Measurements from ENCODE around the gene GRM2.

DNA sequence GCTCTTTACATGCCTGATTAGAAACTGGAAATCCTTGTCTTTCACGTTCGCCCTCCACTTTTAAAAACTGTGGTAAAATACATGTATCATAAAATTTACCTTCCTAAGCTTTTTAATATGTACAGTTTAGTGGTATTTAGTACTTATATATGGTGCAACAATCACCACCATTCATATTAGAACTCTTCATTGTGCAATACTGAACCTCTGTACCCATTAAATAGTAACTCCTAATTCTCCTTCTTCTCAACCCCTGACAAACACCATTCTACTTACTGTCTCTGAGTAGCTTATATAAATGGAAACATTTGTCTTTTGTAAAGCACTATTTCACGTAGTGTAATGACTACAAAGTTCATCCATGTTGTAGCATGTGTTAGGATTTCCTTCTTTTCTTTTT lies 28.2 kb downstream of the GRM2 start:
- TF ChIP-seq POLR2AphosphoS5 (IDR thresholded peaks at IDR 0.05; ENCODE audit: low read depth, low read length) (no peak), TAF1 (IDR thresholded peaks at IDR 0.05; ENCODE audit: borderline replicate concordance, insufficient read depth, low read length) (no peak)
- TF ChIP-seq, protein P1, sequence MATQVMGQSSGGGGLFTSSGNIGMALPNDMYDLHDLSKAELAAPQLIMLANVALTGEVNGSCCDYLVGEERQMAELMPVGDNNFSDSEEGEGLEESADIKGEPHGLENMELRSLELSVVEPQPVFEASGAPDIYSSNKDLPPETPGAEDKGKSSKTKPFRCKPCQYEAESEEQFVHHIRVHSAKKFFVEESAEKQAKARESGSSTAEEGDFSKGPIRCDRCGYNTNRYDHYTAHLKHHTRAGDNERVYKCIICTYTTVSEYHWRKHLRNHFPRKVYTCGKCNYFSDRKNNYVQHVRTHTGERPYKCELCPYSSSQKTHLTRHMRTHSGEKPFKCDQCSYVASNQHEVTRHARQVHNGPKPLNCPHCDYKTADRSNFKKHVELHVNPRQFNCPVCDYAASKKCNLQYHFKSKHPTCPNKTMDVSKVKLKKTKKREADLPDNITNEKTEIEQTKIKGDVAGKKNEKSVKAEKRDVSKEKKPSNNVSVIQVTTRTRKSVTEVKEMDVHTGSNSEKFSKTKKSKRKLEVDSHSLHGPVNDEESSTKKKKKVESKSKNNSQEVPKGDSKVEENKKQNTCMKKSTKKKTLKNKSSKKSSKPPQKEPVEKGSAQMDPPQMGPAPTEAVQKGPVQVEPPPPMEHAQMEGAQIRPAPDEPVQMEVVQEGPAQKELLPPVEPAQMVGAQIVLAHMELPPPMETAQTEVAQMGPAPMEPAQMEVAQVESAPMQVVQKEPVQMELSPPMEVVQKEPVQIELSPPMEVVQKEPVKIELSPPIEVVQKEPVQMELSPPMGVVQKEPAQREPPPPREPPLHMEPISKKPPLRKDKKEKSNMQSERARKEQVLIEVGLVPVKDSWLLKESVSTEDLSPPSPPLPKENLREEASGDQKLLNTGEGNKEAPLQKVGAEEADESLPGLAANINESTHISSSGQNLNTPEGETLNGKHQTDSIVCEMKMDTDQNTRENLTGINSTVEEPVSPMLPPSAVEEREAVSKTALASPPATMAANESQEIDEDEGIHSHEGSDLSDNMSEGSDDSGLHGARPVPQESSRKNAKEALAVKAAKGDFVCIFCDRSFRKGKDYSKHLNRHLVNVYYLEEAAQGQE (IDR thresholded peaks at IDR 0.05; ENCODE audit: insufficient read depth in 1 of 2, low read depth in 2 of 2, low read length in 2 of 2): no peak

All from PFSK-1 (cell line).